Measurements from ENCODE around the gene PTGES.

Gene PTGES

GRCh38 chr9:129714511-129715061 is 38.3 kb downstream of the PTGES start:
- DNase-seq, result peak; percentile 69 to 76

- DNase-seq, result peak in 1 of 2 donors; percentile 59
Measured at GRCh38 chr9:129713402-129713679, 39.5 kb downstream of the PTGES start.

- peak; percentile 60 to 77 for DNase-seq
Measured at GRCh38 chr9:129712634-129713401, 40.0 kb downstream of the PTGES start.

- no peak for DNase-seq
Measured at GRCh38 chr9:129710169-129710453, 42.7 kb downstream of the PTGES start.

- DNase-seq, result no peak
Measured at GRCh38 chr9:129709438-129710168, 43.2 kb downstream of the PTGES start.

GRCh38 chr9:129708793-129709192 is 44.0 kb downstream of the PTGES start:
- no peak for DNase-seq

GRCh38 chr9:129704807-129705206 is 48.0 kb downstream of the PTGES start:
- DNase-seq, result no peak

- no peak for DNase-seq
Measured at GRCh38 chr9:129703667-129704355, 49.0 kb downstream of the PTGES start.

GRCh38 chr9:129702589-129703520 is 50.0 kb downstream of the PTGES start:
- DNase-seq, result peak; percentile 22 to 49

- DNase-seq, result no peak
Measured at GRCh38 chr9:129701549-129701948, 51.3 kb downstream of the PTGES start.

GRCh38 chr9:129701054-129701453 is 51.8 kb downstream of the PTGES start:
- DNase-seq, result no peak

- DNase-seq, result peak; percentile 27 to 65
Measured at GRCh38 chr9:129698254-129698757, 54.5 kb downstream of the PTGES start.

- DNase-seq, result no peak
Measured at GRCh38 chr9:129697656-129698253, 55.1 kb downstream of the PTGES start.

GRCh38 chr9:129696944-129697655 is 55.7 kb downstream of the PTGES start:
- no peak for DNase-seq

- no peak for DNase-seq
Measured at GRCh38 chr9:129695870-129696269, 57.0 kb downstream of the PTGES start.

- no peak for DNase-seq
Measured at GRCh38 chr9:129694243-129694646, 58.6 kb downstream of the PTGES start.

GRCh38 chr9:129693741-129694140 is 59.1 kb downstream of the PTGES start:
- no peak for DNase-seq

- DNase-seq, result no peak
Measured at GRCh38 chr9:129692534-129692933, 60.3 kb downstream of the PTGES start.

Data from inflammatory macrophage treated with lipopolysaccharide for 1 hour (primary cell).